Measurements from ENCODE around the gene AP2A2. TPM values are rescaled to one million over a fixed set of nuclear protein-coding genes. Genes with fewer than 3 reads are reported as not detected.

AP2A2 gene
- total RNA-seq, 1 experiment from 2014 or later: 29.6 TPM

- POLR2A ChIA-PET (ENCODE audit: unreplicated experiment): no interaction called here
- Histone ChIP-seq H4K20me1 (ENCODE audit: low read length) (peaks cover 5% of the 10 kb centered on the region; the same call in 1 of the 2 replicates), H3K9me3 (ENCODE audit: low read length) (no peaks in the 10 kb centered on the region), H3F3A (ENCODE audit: low read length, unreplicated experiment) (no peaks in the 10 kb centered on the region), H3K9ac (ENCODE audit: low read length) (peak overlapping the region; percentile 40), H3K79me2 (ENCODE audit: low read length) (peaks cover 57% of the 10 kb centered on the region), H3K4me3 (ENCODE audit: low read length) (no peak overlapping the region), H3K27ac (ENCODE audit: low read length) (peak overlapping the region; percentile 76), H2AFZ (ENCODE audit: low read length) (no peak overlapping the region), H3K4me1 (ENCODE audit: insufficient read depth, low read length) (peaks cover 20% of the 10 kb centered on the region), H3K27me3 (ENCODE audit: low read length) (no peaks in the 10 kb centered on the region), H3K9me2 (replicated peaks; ENCODE audit: low read length) (no peaks in the 10 kb centered on the region), H3K4me2 (ENCODE audit: low read length) (peak overlapping the region; percentile 58), H3K36me3 (ENCODE audit: low read depth, low read length) (peaks cover 12% of the 10 kb centered on the region)
- TF ChIP-seq CTCF (conservative IDR thresholded peaks at IDR 0.05; ENCODE audit: low read depth, low read length) (no peak), EZH2 (IDR thresholded peaks at IDR 0.05; ENCODE audit: low read length, unreplicated experiment) (no peak), EZH2phosphoT487 (IDR thresholded peaks at IDR 0.05; ENCODE audit: borderline replicate concordance, low read length) (no peak)
- BruUV-seq (replicated peaks): no TSS peak
- DNase-seq: no peak
- CTCF ChIA-PET: interaction anchor here (0.5 kb wide), 1 partner anchor 86 kb away, joined by 5 read pairs; no protein-coding TSS in a partner anchor
- peak; percentile 45 for ATAC-seq
- intact Hi-C loops (cut with micrococcal nuclease): no loop called here
These were observed 28.9 kb downstream of the AP2A2 start for GRCh38 chr11:954392-955153.

- H4K20me1 ChIP-seq (ENCODE audit: low read length): peaks cover 5% of the 10 kb centered on the region; the same call in 1 of the 2 replicates
- peaks cover 20% of the 10 kb centered on the region for H3K4me1 ChIP-seq (ENCODE audit: insufficient read depth, low read length)
- ChIA-PET CTCF (no interaction called here), POLR2A (ENCODE audit: unreplicated experiment) (no interaction called here)
- intact Hi-C loops (cut with micrococcal nuclease): no loop called here
- TF ChIP-seq EZH2phosphoT487 (IDR thresholded peaks at IDR 0.05; ENCODE audit: borderline replicate concordance, low read length): no peak
- no peak for TF ChIP-seq CTCF (conservative IDR thresholded peaks at IDR 0.05; ENCODE audit: low read depth, low read length)
- TF ChIP-seq EZH2 (IDR thresholded peaks at IDR 0.05; ENCODE audit: low read length, unreplicated experiment): no peak
- BruUV-seq (replicated peaks): no TSS peak
- no peaks in the 10 kb centered on the region for H3K27me3 ChIP-seq (ENCODE audit: low read length)
- H3K79me2 ChIP-seq (ENCODE audit: low read length): peaks cover 57% of the 10 kb centered on the region
- no peak overlapping the region for H2AFZ ChIP-seq (ENCODE audit: low read length)
- peaks cover 12% of the 10 kb centered on the region for H3K36me3 ChIP-seq (ENCODE audit: low read depth, low read length)
- H3K9me2 ChIP-seq (replicated peaks; ENCODE audit: low read length): no peaks in the 10 kb centered on the region
- peak overlapping the region; percentile 76 for H3K27ac ChIP-seq (ENCODE audit: low read length)
- H3K9ac ChIP-seq (ENCODE audit: low read length): peak overlapping the region; percentile 40
- H3K4me3 ChIP-seq (ENCODE audit: low read length): no peak overlapping the region
- no peaks in the 10 kb centered on the region for H3K9me3 ChIP-seq (ENCODE audit: low read length)
- peak; percentile 81 for ATAC-seq
- peak overlapping the region; percentile 58 for H3K4me2 ChIP-seq (ENCODE audit: low read length)
- DNase-seq: peak; percentile 71
- no peaks in the 10 kb centered on the region for H3F3A ChIP-seq (ENCODE audit: low read length, unreplicated experiment)
These were observed 29.7 kb downstream of the AP2A2 start for GRCh38 chr11:955154-956063.

Data from PC-3 (cell line).